Thyroid gland (tissue), 4 donors: Measurements from ENCODE around the gene ANAPC2. TPM values are rescaled to one million over a fixed set of nuclear protein-coding genes. Genes with fewer than 3 reads are reported as not detected.

ENCODE experiments used
- DNase-seq, 2 donors: peaks; one replicate each; pipeline ENCODE4 v3.0.0-alpha.2; 2019
- H3K27ac ChIP-seq, 3 donors: fragments of 200-600 bp; sonication (generic); 1 replicate in 2 of 3; 2 replicates in 1 of 3; pipeline ENCODE4 v1.5.1; 2016 to 2019; ENCODE audit warnings: mild to moderate bottlenecking in 1 of 3, moderate library complexity in 1 of 3
- H3K27me3 ChIP-seq: fragments of 200-600 bp; sonication (generic); one replicate; pipeline ENCODE4 v1.5.1; 2019
- H3K36me3 ChIP-seq, 2 donors: fragments of 200-600 bp; sonication (generic); one replicate each; pipeline ENCODE4 v1.5.1; 2016 to 2019
- H3K4me1 ChIP-seq, 2 donors: fragments of 200-600 bp; sonication (generic); one replicate each; pipeline ENCODE4 v1.5.1; 2017 to 2019
- H3K4me3 ChIP-seq, 3 donors: fragments of 200-600 bp; sonication (generic); replicated peaks in 1 of 3; 1 replicate in 2 of 3; 2 replicates in 1 of 3; pipeline ENCODE4 v1.5.1; 2016; ENCODE audit warnings: mild to moderate bottlenecking in 1 of 3
- H3K9me3 ChIP-seq: fragments of 200-600 bp; sonication (generic); one replicate; pipeline ENCODE4 v1.5.1; 2017
- CTCF ChIP-seq, 6 experiments: fragments of 200-600 bp in 3 of 6; fragments of 450-650 bp in 3 of 6; sonication (generic) in 3 of 6; IDR thresholded peaks; one replicate each; pipeline ENCODE4 v1.5.1; 2016 to 2019; ENCODE audit warnings: antibody characterized with exemption in 6 of 6, mild to moderate bottlenecking in 2 of 6, inconsistent platforms in 1 of 6, moderate library complexity in 1 of 6
- POLR2A ChIP-seq, 2 donors: fragments of 450-650 bp; IDR thresholded peaks; one replicate each; pipeline ENCODE4 v1.6.1; 2017; ENCODE audit warnings: antibody characterized with exemption in 2 of 2, mild to moderate bottlenecking in 2 of 2, moderate library complexity in 1 of 2
- WGBS, 2 donors: methylation state at CpG; one replicate each; pipeline ENCODE4 v1.1.5; 2017; 5-methylcytosine and 5-hydroxymethylcytosine counted together
- intact Hi-C: fragments of 100-400 bp; cut with DNase I; formaldehyde crosslinking; loops from one replicate; pipeline ENCODE4 v1.15.1; 2023
- total RNA-seq, 4 donors: library from RNA; depleted of rRNA; stranded (reverse); fragments of >200 nt; gene quantifications; one replicate each; pipeline ENCODE4 v1.2.3, GENCODE V29; 2016

ANAPC2 gene
- total RNA-seq, 4 donors from 2014 or later = 25.6 to 34.1 (median 31.8) TPM

GRCh38 chr9:137160716-137161557, 27.4 kb downstream of the ANAPC2 start:
- H3K4me1 ChIP-seq = peaks cover 9 to 26% of the 10 kb centered on the region in 2 donors
- no peak for TF ChIP-seq POLR2A (IDR thresholded peaks at IDR 0.05)
- no peak for TF ChIP-seq CTCF (IDR thresholded peaks at IDR 0.05)
- no peak overlapping the region for H3K27ac ChIP-seq
- no peaks in the 10 kb centered on the region for H3K36me3 ChIP-seq
- H3K27me3 ChIP-seq = peaks cover 52% of the 10 kb centered on the region
- DNase-seq = no peak
- 25 to 51% methylated on average over 15 of the region's 56 CpGs for WGBS, 2 donors
- intact Hi-C loops = no loop called here
- no peaks in the 10 kb centered on the region for H3K9me3 ChIP-seq
- H3K4me3 ChIP-seq = no peak overlapping the region

GRCh38 chr9:137160054-137160425, 28.3 kb downstream of the ANAPC2 start:
- Histone ChIP-seq H3K27ac (no peak overlapping the region), H3K36me3 (no peaks in the 10 kb centered on the region), H3K9me3 (no peaks in the 10 kb centered on the region), H3K27me3 (peaks cover 45% of the 10 kb centered on the region), H3K4me1 (peaks cover 9 to 26% of the 10 kb centered on the region in 2 donors), H3K4me3 (no peak overlapping the region)
- intact Hi-C loops = no loop called here
- DNase-seq = no peak
- WGBS, 2 donors = 66 to 72% methylated on average over 16 to 17 of the region's 17 CpGs
- TF ChIP-seq POLR2A (IDR thresholded peaks at IDR 0.05) (no peak), CTCF (IDR thresholded peaks at IDR 0.05) (no peak)

- DNase-seq = no peak
- intact Hi-C loops = no loop called here
- TF ChIP-seq CTCF (IDR thresholded peaks at IDR 0.05) (no peak), POLR2A (IDR thresholded peaks at IDR 0.05) (no peak)
- Histone ChIP-seq H3K4me3 (no peak overlapping the region), H3K4me1 (peaks cover 9 to 26% of the 10 kb centered on the region in 2 donors), H3K27ac (no peak overlapping the region), H3K27me3 (peaks cover 44% of the 10 kb centered on the region), H3K9me3 (no peaks in the 10 kb centered on the region), H3K36me3 (no peaks in the 10 kb centered on the region)
- WGBS, 2 donors = 30 to 42% methylated on average over 14 of the region's 14 CpGs
These were observed 29.0 kb downstream of the ANAPC2 start for GRCh38 chr9:137159105-137160053.

GRCh38 chr9:137158625-137159024, 29.7 kb downstream of the ANAPC2 start:
- no peak overlapping the region for H3K27ac ChIP-seq
- peaks cover 39% of the 10 kb centered on the region for H3K27me3 ChIP-seq
- peaks cover 9 to 26% of the 10 kb centered on the region in 2 donors for H3K4me1 ChIP-seq
- no peaks in the 10 kb centered on the region for H3K36me3 ChIP-seq
- intact Hi-C loops = no loop called here
- no peaks in the 10 kb centered on the region for H3K9me3 ChIP-seq
- 27 to 51% methylated on average over 2 to 3 of the region's 4 CpGs for WGBS, 2 donors
- H3K4me3 ChIP-seq = no peak overlapping the region
- TF ChIP-seq CTCF (IDR thresholded peaks at IDR 0.05) (no peak), POLR2A (IDR thresholded peaks at IDR 0.05) (no peak)
- no peak for DNase-seq
